OCI-LY1 (cell line): ENCODE results near the gene SYDE2.

Source experiments
- CTCF ChIP-seq: fragments of 200-600 bp; sonication (generic), shearing (Covaris generic); IDR thresholded peaks from 2 replicates; pipeline ENCODE4 v1.5.1; 2017; ENCODE audit warnings: mild to moderate bottlenecking, antibody characterized with exemption, low read length, moderate library complexity, mixed read lengths
- EZH2 ChIP-seq: fragments of 200-600 bp; sonication (generic), shearing (Covaris generic); IDR thresholded peaks from 2 replicates; pipeline ENCODE4 v1.8.0; 2017; ENCODE audit warnings: borderline replicate concordance, mixed run types, mild to moderate bottlenecking, antibody characterized with exemption, low read length, moderate library complexity, mixed read lengths

DNA sequence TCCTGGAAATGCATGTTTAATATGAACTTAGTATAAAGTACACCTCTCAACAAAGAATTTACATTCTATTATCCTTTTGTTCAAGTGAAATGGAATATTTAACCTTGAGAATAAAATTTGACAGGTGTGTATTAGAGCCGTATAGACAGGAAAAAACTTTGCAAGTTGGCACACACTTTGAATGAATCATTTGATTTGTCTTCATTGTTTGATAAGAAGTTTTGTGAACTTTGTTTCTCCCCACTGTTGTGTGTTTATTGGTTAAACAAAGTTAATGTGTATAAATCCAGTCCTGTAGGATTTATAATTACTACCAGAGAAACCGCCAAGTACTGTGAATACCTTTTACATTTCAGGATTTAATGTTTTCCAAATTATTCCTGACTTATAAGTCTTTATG is 2.0 kb downstream of the SYDE2 start:
- TF ChIP-seq CTCF (no peak), EZH2 (no peak)
